Gastrocnemius medialis (tissue), 4 donors: ENCODE results near the gene ANXA2R. TPM values are rescaled to one million over a fixed set of nuclear protein-coding genes. Genes with fewer than 3 reads are reported as not detected.

Source experiments
- ATAC-seq, 2 donors: fragments of 150-250 bp; one replicate each; pipeline ENCODE4 v1.9.1; 2016
- DNase-seq, 2 donors: peaks; one replicate each; pipeline ENCODE4 v3.0.0-alpha.2; 2019
- H3K27ac ChIP-seq, 4 donors: fragments of 200-600 bp; sonication (generic); 1 replicate in 1 of 4; 2 replicates in 3 of 4; pipeline ENCODE4 v1.5.1; 2016 to 2018; ENCODE audit warnings: mild to moderate bottlenecking in 2 of 4, moderate library complexity in 1 of 4
- H3K27me3 ChIP-seq, 3 donors: fragments of 200-600 bp; sonication (generic) in 2 of 3; 1 replicate in 1 of 3; 2 replicates in 2 of 3; pipeline versions ENCODE4 v1.5.1 to v1.6.0; 2016 to 2019; ENCODE audit warnings: mild to moderate bottlenecking in 1 of 3, moderate library complexity in 1 of 3
- H3K36me3 ChIP-seq, 2 donors: fragments of 200-600 bp; sonication (generic) in 1 of 2; one replicate each; pipeline ENCODE4 v1.5.1; 2017 to 2018
- H3K4me1 ChIP-seq, 2 donors: fragments of 200-600 bp; sonication (generic) in 1 of 2; one replicate each; pipeline ENCODE4 v1.5.1; 2016 to 2017; ENCODE audit warnings: mild to moderate bottlenecking in 2 of 2
- H3K4me3 ChIP-seq, 4 donors: fragments of 200-600 bp; sonication (generic) in 3 of 4; 1 replicate in 1 of 4; 2 replicates in 3 of 4; pipeline ENCODE4 v1.5.1; 2016 to 2019; ENCODE audit warnings: mild to moderate bottlenecking in 2 of 4
- H3K9me3 ChIP-seq, 3 donors: fragments of 200-600 bp; sonication (generic) in 2 of 3; 1 replicate in 1 of 3; 2 replicates in 2 of 3; pipeline ENCODE4 v1.5.1; 2016 to 2019
- CTCF ChIP-seq, 5 experiments: fragments of 450-650 bp in 3 of 5; fragments of 200-600 bp in 2 of 5; sonication (generic) in 2 of 5; IDR thresholded peaks in 4 of 5; conservative IDR thresholded peaks in 1 of 5; 1 replicate in 4 of 5; 2 replicates in 1 of 5; pipeline ENCODE4 v1.5.1; 2016 to 2019; ENCODE audit warnings: antibody characterized with exemption in 5 of 5, mild to moderate bottlenecking in 3 of 5, moderate library complexity in 3 of 5
- POLR2A ChIP-seq, 2 donors: fragments of 450-650 bp; IDR thresholded peaks; one replicate each; pipeline ENCODE4 v1.6.1; 2017; ENCODE audit warnings: antibody characterized with exemption in 2 of 2, mild to moderate bottlenecking in 2 of 2, moderate library complexity in 2 of 2
- in situ Hi-C, 4 donors: fragments of 200-750 bp; cut with MboI; loops; one replicate each; pipeline versions ENCODE4 v1.15.0 to v1.8.0; 2017; ENCODE audit warnings: low sequenced_read_pairs in 4 of 4
- intact Hi-C: fragments of 100-400 bp; cut with DNase I; formaldehyde crosslinking; loops from one replicate; pipeline ENCODE4 v1.15.1; 2023; ENCODE audit warnings: low total_unique reads
- total RNA-seq, 4 donors: library from RNA; depleted of rRNA; stranded (reverse); fragments of >200 nt; gene quantifications; one replicate each; pipeline versions ENCODE4 v1.1.0 to v1.2.3, GENCODE V29; 2016

ANXA2R gene
- total RNA-seq, 4 donors from 2014 or later, result 1.1 to 3.3 (median 1.4) TPM

DNA sequence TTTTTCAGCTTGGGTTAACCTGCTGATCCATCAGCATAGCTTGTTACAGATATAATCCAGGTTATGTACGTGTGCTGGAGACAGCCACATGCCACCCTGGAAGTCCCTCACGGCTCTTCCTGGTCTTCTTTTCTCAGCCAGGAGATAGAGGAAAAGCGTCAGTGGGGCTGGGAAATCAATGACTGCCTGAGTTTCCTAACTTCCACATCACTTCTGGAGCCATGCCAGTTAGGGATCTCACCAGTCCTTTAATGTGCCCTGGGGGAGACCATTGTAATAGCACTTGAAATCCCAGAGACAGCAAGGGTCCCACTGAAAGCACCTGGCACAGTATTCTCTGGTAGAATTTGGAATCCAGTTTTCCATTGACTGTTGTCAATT, 29.2 kb downstream of the ANXA2R start:
- Histone ChIP-seq H3K27ac (peak overlapping the region; percentile 71 to 91 (median 87)), H3K9me3 (no peaks in the 10 kb centered on the region), H3K27me3 (peaks cover 0 to 17% (median 0%) of the 10 kb centered on the region in 3 donors), H3K4me1 (peaks cover 2 to 8% of the 10 kb centered on the region in 2 donors), H3K36me3 (no peaks in the 10 kb centered on the region), H3K4me3 (no peak overlapping the region)
- DNase-seq (no peak), ATAC-seq (no peak)
- intact Hi-C loops (no loop called here), in situ Hi-C loops (no loop called here)
- TF ChIP-seq POLR2A (IDR thresholded peaks at IDR 0.05), result no peak
- TF ChIP-seq CTCF (IDR thresholded peaks at IDR 0.05 in 4 of 5, conservative IDR thresholded peaks at IDR 0.05 in 1 of 5), result no peak

DNA sequence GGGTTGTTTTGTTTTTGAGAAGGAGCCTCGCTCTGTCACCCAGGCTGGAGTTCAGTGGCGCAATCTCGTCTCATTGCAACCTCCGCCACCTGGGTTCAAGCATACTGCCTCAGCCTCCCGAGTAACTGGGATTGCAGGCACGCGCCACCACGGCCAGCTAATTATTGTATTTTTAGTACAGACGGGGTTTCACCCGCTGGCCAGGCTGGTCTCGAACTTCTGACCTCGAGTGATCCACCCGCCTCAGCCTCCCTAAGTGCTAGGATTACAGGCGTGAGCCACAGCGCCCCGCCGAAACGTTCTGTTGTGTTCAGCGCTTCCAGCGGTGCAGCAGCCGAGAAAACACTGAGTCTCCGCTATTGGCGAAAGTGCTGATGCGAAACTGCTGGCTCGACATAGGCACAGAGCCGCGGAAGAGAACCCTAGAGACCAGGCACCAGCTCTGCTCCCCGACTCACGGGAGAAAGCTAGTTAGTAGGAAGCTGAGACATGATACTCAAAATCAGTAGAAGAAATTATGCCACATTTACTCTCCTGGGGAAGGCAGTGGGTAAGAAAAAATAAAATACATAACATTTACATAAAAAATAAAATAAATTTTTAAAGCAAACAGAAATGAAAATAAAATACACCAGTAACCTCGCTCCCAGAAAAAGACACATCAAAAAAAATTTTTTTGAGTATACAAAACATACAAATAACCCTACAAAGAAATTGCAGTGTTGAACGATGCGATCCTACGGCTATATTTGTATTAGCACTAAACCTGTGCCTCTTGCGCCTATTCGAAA, 31.6 kb downstream of the ANXA2R start:
- in situ Hi-C loops, result loop anchor here in 2 of 4 donors (5.0 kb wide), 1 partner anchor 59 kb away; no protein-coding TSS in a partner anchor
- H3K36me3 ChIP-seq, result no peaks in the 10 kb centered on the region
- DNase-seq, result peak; percentile 72 to 85
- H3K27ac ChIP-seq, result peak overlapping the region; percentile 71 to 91 (median 87)
- intact Hi-C loops, result loop anchor here (1.0 to 5.0 kb wide), 5 partner anchors 9 to 114 kb away; partner anchors contain the start of genes ANXA2R and ZNF131
- no peaks in the 10 kb centered on the region for H3K9me3 ChIP-seq
- ATAC-seq, result peak; percentile 79 to 81
- H3K27me3 ChIP-seq, result peaks cover 0 to 33% (median 6%) of the 10 kb centered on the region in 3 donors
- H3K4me3 ChIP-seq, result peak overlapping the region; percentile 49 to 70 (median 68)
- TF ChIP-seq CTCF (IDR thresholded peaks at IDR 0.05 in 4 of 5, conservative IDR thresholded peaks at IDR 0.05 in 1 of 5), result peak in 1 of 5 experiments; percentile 8
- TF ChIP-seq POLR2A (IDR thresholded peaks at IDR 0.05), result peak; percentile 64 to 74
- H3K4me1 ChIP-seq, result peaks cover 0 to 8% of the 10 kb centered on the region in 2 donors

- Histone ChIP-seq H3K9me3 (no peaks in the 10 kb centered on the region), H3K4me1 (peaks cover 0 to 8% of the 10 kb centered on the region in 2 donors), H3K4me3 (peak overlapping the region; percentile 49 to 70 (median 68)), H3K27ac (peak overlapping the region; percentile 71 to 91 (median 87)), H3K27me3 (peaks cover 0 to 34% (median 11%) of the 10 kb centered on the region in 3 donors), H3K36me3 (no peaks in the 10 kb centered on the region)
- TF ChIP-seq POLR2A (IDR thresholded peaks at IDR 0.05), result no peak
- no peak for TF ChIP-seq CTCF (IDR thresholded peaks at IDR 0.05 in 4 of 5, conservative IDR thresholded peaks at IDR 0.05 in 1 of 5)
- DNase-seq (peak in 1 of 2 donors; percentile 53), ATAC-seq (peak; percentile 57 to 65)
- intact Hi-C loops (loop anchor here (1.0 to 5.0 kb wide), 3 partner anchors 32 to 114 kb away; partner anchors contain the start of genes ANXA2R and ZNF131), in situ Hi-C loops (loop anchor here in 2 of 4 donors (5.0 kb wide), 1 partner anchor 59 kb away; no protein-coding TSS in a partner anchor)
Measured at GRCh38 chr5:43007911-43008362, 32.2 kb downstream of the ANXA2R start.

GRCh38 chr5:43007246-43007910, 32.7 kb downstream of the ANXA2R start:
- intact Hi-C loops, result loop anchor here (5.0 kb wide), 1 partner anchor 115 kb away; the partner anchor contains the start of gene ZNF131
- Histone ChIP-seq H3K4me1 (peaks cover 0 to 8% of the 10 kb centered on the region in 2 donors), H3K36me3 (no peaks in the 10 kb centered on the region), H3K27ac (peak overlapping the region; percentile 71 to 91 (median 87)), H3K4me3 (peak overlapping the region; percentile 49 to 70 (median 68)), H3K9me3 (no peaks in the 10 kb centered on the region), H3K27me3 (peaks cover 0 to 39% (median 14%) of the 10 kb centered on the region in 3 donors)
- DNase-seq, result peak in 1 of 2 donors; percentile 75
- in situ Hi-C loops, result loop anchor here in 2 of 4 donors (5.0 kb wide), 1 partner anchor 60 kb away; no protein-coding TSS in a partner anchor
- no peak for TF ChIP-seq POLR2A (IDR thresholded peaks at IDR 0.05)
- TF ChIP-seq CTCF (IDR thresholded peaks at IDR 0.05 in 4 of 5, conservative IDR thresholded peaks at IDR 0.05 in 1 of 5), result no peak
- ATAC-seq, result peak; percentile 50 to 55
